OCI-M2 (cell line): ENCODE results near the gene NOA1.
"Not testable (repeated sequence)": the region's sequence is repeated elsewhere in the genome, so short reads cannot be mapped to it uniquely, and the experiment has no call there.

ENCODE experiments used
- DNase-seq: peaks from one replicate; lab custom pipeline; 2025; ENCODE audit not compliant: unreplicated experiment; lab: John Stamatoyannopoulos, UW

The NOA1 gene

GRCh38 chr4:56959100-56959499 lies 18.3 kb downstream of the NOA1 start:
- DNase-seq, result no peak

GRCh38 chr4:56958111-56958517 lies 19.3 kb downstream of the NOA1 start:
- no peak for DNase-seq

GRCh38 chr4:56953680-56954520 lies 23.5 kb downstream of the NOA1 start:
- no peak for DNase-seq

- no peak for DNase-seq
Measured at GRCh38 chr4:56941403-56941802, 36.0 kb downstream of the NOA1 start.

GRCh38 chr4:56940971-56941370 lies 36.4 kb downstream of the NOA1 start:
- DNase-seq, result no peak

GRCh38 chr4:56940403-56940802 lies 37.0 kb downstream of the NOA1 start:
- no peak for DNase-seq

GRCh38 chr4:56939826-56940225 lies 37.6 kb downstream of the NOA1 start:
- not testable (repeated sequence) for DNase-seq

- DNase-seq, result no peak
Measured at GRCh38 chr4:56937262-56937661, 40.1 kb downstream of the NOA1 start.

- no peak for DNase-seq
Measured at GRCh38 chr4:56931924-56932323, 45.5 kb downstream of the NOA1 start.

GRCh38 chr4:56930638-56931037 lies 46.8 kb downstream of the NOA1 start:
- no peak for DNase-seq

- DNase-seq, result no peak
Measured at GRCh38 chr4:56927196-56927595, 50.2 kb downstream of the NOA1 start.

- DNase-seq, result not testable (repeated sequence)
Measured at GRCh38 chr4:56914977-56915376, 62.4 kb downstream of the NOA1 start.

- no peak for DNase-seq
Measured at GRCh38 chr4:56914336-56914735, 63.1 kb downstream of the NOA1 start.
